K562 (cell line): ENCODE data around the gene CFDP1. TPM values are rescaled to one million over a fixed set of nuclear protein-coding genes. Genes with fewer than 3 reads are reported as not detected.

ENCODE experiments used
- ARHGAP35 ChIP-seq: fragments of 450-650 bp; IDR thresholded peaks from 2 replicates; pipeline ENCODE4 v1.6.1; 2018; ENCODE audit not compliant: partially characterized antibody
- BHLHE40 ChIP-seq: IDR thresholded peaks from 2 replicates; pipeline ENCODE4 v1.6.1; 2011; ENCODE audit warnings: low read length, improper control_type of control experiment
- DEAF1 ChIP-seq: fragments of 450-650 bp; formaldehyde crosslinking; IDR thresholded peaks from 2 replicates; pipeline ENCODE4 v1.4.0; 2020; ENCODE audit warnings: mild to moderate bottlenecking, moderate library complexity
- ERF ChIP-seq: fragments of 450-650 bp; formaldehyde crosslinking; IDR thresholded peaks from 2 replicates; pipeline ENCODE4 v1.4.0; 2020; ENCODE audit warnings: mild to moderate bottlenecking, mixed read lengths
- HNRNPK ChIP-seq: fragments of 200-400 bp; formaldehyde crosslinking; IDR thresholded peaks from one replicate; pipeline ENCODE4 v1.6.1; 2018; ENCODE audit warnings: mild to moderate bottlenecking, low read depth, low read length; ENCODE audit not compliant: poor library complexity, severe bottlenecking
- PHF8 ChIP-seq: fragments of 200-600 bp; sonication (generic); IDR thresholded peaks from 2 replicates; pipeline ENCODE4 v1.6.1; 2012; ENCODE audit warnings: mixed run types, mild to moderate bottlenecking, inconsistent platforms, low read length, moderate library complexity, borderline replicate concordance
- SOX6 ChIP-seq: fragments of 450-650 bp; IDR thresholded peaks from 2 replicates; pipeline ENCODE4 v1.6.1; 2014; ENCODE audit warnings: mild to moderate bottlenecking
- TOE1 ChIP-seq, 2 experiments: fragments of 450-650 bp in 1 of 2; sonication (generic) in 1 of 2; formaldehyde crosslinking in 1 of 2; IDR thresholded peaks; 2 replicates each; pipeline versions ENCODE4 v1.7.1 to v1.8.0; 2016 to 2022; ENCODE audit warnings: borderline replicate concordance in 2 of 2, mild to moderate bottlenecking in 2 of 2, antibody characterized with exemption in 1 of 2, inconsistent platforms in 1 of 2, low read depth in 1 of 2, missing genetic modification reagents in 1 of 2, moderate library complexity in 1 of 2
- TRIM24 ChIP-seq, 2 experiments: fragments of 450-650 bp; IDR thresholded peaks; 2 replicates each; pipeline ENCODE4 v1.6.1; 2016
- ZNF668 ChIP-seq: fragments of 250-450 bp; sonication (Bioruptor Pico); IDR thresholded peaks from 2 replicates; pipeline ENCODE4 v1.8.0; 2022; ENCODE audit warnings: mild to moderate bottlenecking, inconsistent platforms
- polyA plus RNA-seq, 8 experiments: library from polyadenylated mRNA; depleted of rRNA in 4 of 8; stranded (reverse) in 5 of 8; unstranded in 3 of 8; fragments of >200 nt; fragmentation: Nextera tagmentation in 2 of 8; fragmentation: Illumina TruSeq in 1 of 8; extraction: Ambion mirVana in 2 of 8; extraction: Trizol in 1 of 8; gene quantifications; 2 replicates each; pipeline versions ENCODE4 v1.2.1 to v1.2.3, GENCODE V29; 2011 to 2014; ENCODE audit warnings: inconsistent platforms in 1 of 8, missing spikeins in 1 of 8
- total RNA-seq, 7 experiments: library from RNA; depleted of rRNA in 6 of 7; stranded (reverse); fragments of >200 nt in 6 of 7; fragmentation: Illumina TruSeq in 2 of 7; extraction: Trizol in 2 of 7; gene quantifications; 2 replicates each; pipeline versions ENCODE4 v1.2.1 to v1.2.3, GENCODE V29; 2011 to 2021; ENCODE audit warnings: low replicate concordance in 1 of 7
- TF ChIP-seq, protein P1 (sequence below): sonication (generic); formaldehyde crosslinking; IDR thresholded peaks from 2 replicates; pipeline ENCODE4 v1.8.0; 2022; ENCODE audit warnings: mild to moderate bottlenecking, missing genetic modification reagents, borderline replicate concordance

Gene CFDP1
- total and polyA plus RNA-seq, 9 of the 15 experiments (the other 6 are each of a cell fraction or from before 2014, with no cell fraction given) = 31.5 to 78.4 (median 61.7) TPM

GRCh38 chr16:75432828-75433731, at the start of gene CFDP1 (continued):
- TF ChIP-seq DEAF1 = no peak
- TF ChIP-seq PHF8 = peak; percentile 66; the same call in 1 of the 2 replicates
- TF ChIP-seq SOX6 = peak; percentile 42; the same call in 1 of the 2 replicates
- TF ChIP-seq, protein P1, sequence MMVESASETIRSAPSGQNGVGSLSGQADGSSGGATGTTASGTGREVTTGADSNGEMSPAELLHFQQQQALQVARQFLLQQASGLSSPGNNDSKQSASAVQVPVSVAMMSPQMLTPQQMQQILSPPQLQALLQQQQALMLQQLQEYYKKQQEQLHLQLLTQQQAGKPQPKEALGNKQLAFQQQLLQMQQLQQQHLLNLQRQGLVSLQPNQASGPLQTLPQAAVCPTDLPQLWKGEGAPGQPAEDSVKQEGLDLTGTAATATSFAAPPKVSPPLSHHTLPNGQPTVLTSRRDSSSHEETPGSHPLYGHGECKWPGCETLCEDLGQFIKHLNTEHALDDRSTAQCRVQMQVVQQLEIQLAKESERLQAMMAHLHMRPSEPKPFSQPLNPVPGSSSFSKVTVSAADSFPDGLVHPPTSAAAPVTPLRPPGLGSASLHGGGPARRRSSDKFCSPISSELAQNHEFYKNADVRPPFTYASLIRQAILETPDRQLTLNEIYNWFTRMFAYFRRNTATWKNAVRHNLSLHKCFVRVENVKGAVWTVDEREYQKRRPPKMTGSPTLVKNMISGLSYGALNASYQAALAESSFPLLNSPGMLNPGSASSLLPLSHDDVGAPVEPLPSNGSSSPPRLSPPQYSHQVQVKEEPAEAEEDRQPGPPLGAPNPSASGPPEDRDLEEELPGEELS = no peak
- TF ChIP-seq ERF = peak; percentile 78; the same call in 1 of the 2 replicates
- peak; percentile 95 for TF ChIP-seq BHLHE40
- TF ChIP-seq TRIM24 (IDR thresholded peaks at IDR 0.05) = peak in 1 of 2 experiments; percentile 97; a peak in 2 of 4 replicates
- peak; percentile 75 for TF ChIP-seq ARHGAP35
- TF ChIP-seq ZNF668 (CRISPR knock-in tag) = no peak
- peak; percentile 92 for TF ChIP-seq TOE1 (IDR thresholded peaks at IDR 0.05; ENCODE audit: borderline replicate concordance)
- no peak for TF ChIP-seq TOE1 (CRISPR knock-in tag; IDR thresholded peaks at IDR 0.05; ENCODE audit: borderline replicate concordance, low read depth)
- no peak for TF ChIP-seq HNRNPK
